Omental fat pad (tissue), 4 donors: ENCODE results near the gene KSR1. TPM values are rescaled to one million over a fixed set of nuclear protein-coding genes. Genes with fewer than 3 reads are reported as not detected.

Experiments used
- ATAC-seq: fragments of 150-250 bp; one replicate; pipeline ENCODE4 v1.9.1; 2016; ENCODE audit warnings: mild to moderate bottlenecking, moderate library complexity; ENCODE audit not compliant: low FRiP score
- DNase-seq: peaks from one replicate; pipeline ENCODE4 v3.0.0-alpha.2; 2019; ENCODE audit warnings: low spot score
- CTCF ChIP-seq, 3 donors: fragments of 450-650 bp; IDR thresholded peaks; one replicate each; pipeline ENCODE4 v1.5.1; 2016 to 2017; ENCODE audit warnings: antibody characterized with exemption in 3 of 3, mild to moderate bottlenecking in 3 of 3, moderate library complexity in 2 of 3
- total RNA-seq, 4 donors: library from RNA; depleted of rRNA; stranded (reverse); fragments of >200 nt; gene quantifications; one replicate each; pipeline ENCODE4 v1.1.0, GENCODE V29; 2016

KSR1 gene
- total RNA-seq, 4 donors from 2014 or later: 25.8 to 42.3 (median 33.9) TPM

- DNase-seq (no peak), ATAC-seq (no peak)
- TF ChIP-seq CTCF (IDR thresholded peaks at IDR 0.05): no peak
Measured at GRCh38 chr17:27535178-27535928, 79.1 kb downstream of the KSR1 start.

DNA sequence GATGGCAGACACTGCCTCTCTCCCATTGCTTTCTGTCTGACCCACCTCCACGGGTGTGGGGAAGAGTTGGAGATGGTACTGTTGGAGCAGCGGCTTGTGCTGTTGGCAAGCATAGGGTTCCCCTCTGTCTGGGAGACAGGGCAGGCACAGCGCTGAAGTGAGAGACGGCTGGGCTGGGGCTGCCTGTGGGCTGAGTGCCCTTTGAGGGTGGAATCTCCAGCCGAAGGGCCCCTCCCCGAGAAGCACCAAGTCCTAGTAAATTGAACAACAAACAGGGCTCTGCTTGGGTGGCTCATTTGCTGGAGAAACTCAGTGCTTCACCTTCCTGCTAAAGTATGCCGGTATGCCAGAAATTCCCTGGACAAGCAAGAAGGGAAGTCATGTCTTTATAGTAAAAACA, 79.7 kb downstream of the KSR1 start:
- TF ChIP-seq CTCF (IDR thresholded peaks at IDR 0.05): no peak
- DNase-seq (no peak), ATAC-seq (no peak)

DNA sequence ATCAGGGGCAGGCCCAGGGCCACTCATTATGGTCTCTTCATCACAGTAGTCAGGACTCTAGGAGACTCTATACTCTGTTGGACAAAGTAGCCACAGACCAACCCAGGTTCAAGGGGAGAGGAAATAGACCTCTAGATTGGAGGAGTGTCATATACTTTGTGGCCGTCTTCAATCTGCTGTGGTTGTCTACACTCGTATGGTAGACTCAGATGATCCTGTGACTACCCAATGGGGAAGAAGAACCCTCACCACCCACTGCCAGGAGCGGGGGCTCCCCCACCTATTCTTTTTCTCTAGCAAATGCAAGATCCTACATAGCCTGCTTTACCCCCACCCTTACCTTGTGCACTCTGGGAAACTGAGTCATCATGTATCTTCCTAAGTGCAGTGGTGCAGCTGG, 80.5 kb downstream of the KSR1 start:
- TF ChIP-seq CTCF (IDR thresholded peaks at IDR 0.05): no peak
- DNase-seq: no peak
- no peak for ATAC-seq

GRCh38 chr17:27538156-27538955, 82.1 kb downstream of the KSR1 start:
- ATAC-seq (no peak), DNase-seq (no peak)
- TF ChIP-seq CTCF (IDR thresholded peaks at IDR 0.05): no peak

- TF ChIP-seq CTCF (IDR thresholded peaks at IDR 0.05): no peak
- ATAC-seq: no peak
- no peak for DNase-seq
Measured at GRCh38 chr17:27539152-27539551, 82.9 kb downstream of the KSR1 start.

GRCh38 chr17:27539794-27540317, 83.6 kb downstream of the KSR1 start:
- ATAC-seq (peak; percentile 39), DNase-seq (no peak)
- no peak for TF ChIP-seq CTCF (IDR thresholded peaks at IDR 0.05)
